WTC11 (cell line): ENCODE data around the gene RPAIN. TPM values are rescaled to one million over a fixed set of nuclear protein-coding genes. Genes with fewer than 3 reads are reported as not detected.

Experiments used
- ATAC-seq: fragments of 200-7000 bp; cut with Tn5 transposase; 2 replicates; pipeline ENCODE4 v1.10.0; 2021; ENCODE audit warnings: mild to moderate bottlenecking, moderate library complexity
- CTCF ChIA-PET: fragments of 300-600 bp; sonication (Branson Sonifier 250); formaldehyde crosslinking; loops from one replicate; lab custom pipeline; 2021; ENCODE audit warnings: antibody characterized with exemption; lab: Charles Lee
- POLR2A ChIA-PET: fragments of 350-600 bp; sonication (Branson Sonifier 250); formaldehyde crosslinking; loops from one replicate; lab custom pipeline; 2021; ENCODE audit warnings: antibody characterized with exemption; lab: Charles Lee
- DNase-seq: peaks from one replicate; pipeline ENCODE4 v3.0.0; 2021; ENCODE audit warnings: low spot score
- H3K27ac Mint-ChIP-seq: 2 replicates; pipeline ENCODE4 v1.8.0; 2021; ENCODE audit warnings: mixed read lengths
- H3K27me3 Mint-ChIP-seq: 2 replicates; pipeline ENCODE4 v1.8.0; 2021; ENCODE audit warnings: low read depth, mild to moderate bottlenecking, moderate library complexity, mixed read lengths
- H3K36me3 Mint-ChIP-seq: 2 replicates; pipeline ENCODE4 v1.8.0; 2021; ENCODE audit warnings: mixed read lengths
- H3K4me1 Mint-ChIP-seq: 2 replicates; pipeline ENCODE4 v1.8.0; 2022; ENCODE audit warnings: mixed read lengths
- H3K4me3 Mint-ChIP-seq: 2 replicates; pipeline ENCODE4 v1.8.0; 2021; ENCODE audit warnings: mild to moderate bottlenecking, moderate library complexity, mixed read lengths
- H3K9me3 Mint-ChIP-seq: 2 replicates; pipeline ENCODE4 v1.8.0; 2021; ENCODE audit warnings: mixed read lengths
- ARID4B ChIP-seq: sonication (generic); formaldehyde crosslinking; IDR thresholded peaks from 2 replicates; pipeline ENCODE4 v1.8.0; 2023; ENCODE audit warnings: missing genetic modification reagents, mild to moderate bottlenecking, borderline replicate concordance
- ATF1 ChIP-seq: sonication (generic); formaldehyde crosslinking; IDR thresholded peaks from 2 replicates; pipeline ENCODE4 v1.8.1; 2023; ENCODE audit warnings: mild to moderate bottlenecking, moderate library complexity, missing genetic modification reagents
- E2F1 ChIP-seq: sonication (generic); formaldehyde crosslinking; IDR thresholded peaks from 2 replicates; pipeline ENCODE4 v1.8.0; 2022; ENCODE audit warnings: mild to moderate bottlenecking, missing genetic modification reagents
- E2F4 ChIP-seq: sonication (generic); formaldehyde crosslinking; IDR thresholded peaks from 2 replicates; pipeline ENCODE4 v1.8.1; 2022; ENCODE audit warnings: low read depth, mild to moderate bottlenecking, moderate library complexity, missing genetic modification reagents, borderline replicate concordance
- E2F5 ChIP-seq: sonication (generic); formaldehyde crosslinking; IDR thresholded peaks from 2 replicates; pipeline ENCODE4 v1.8.1; 2022; ENCODE audit warnings: mild to moderate bottlenecking, moderate library complexity, missing genetic modification reagents
- FOXK1 ChIP-seq: sonication (generic); formaldehyde crosslinking; IDR thresholded peaks from 2 replicates; pipeline ENCODE4 v1.8.0; 2022; ENCODE audit warnings: mild to moderate bottlenecking, moderate library complexity, missing genetic modification reagents
- HMGA2 ChIP-seq: fragments of 250-450 bp; sonication (Bioruptor Pico); IDR thresholded peaks from 2 replicates; pipeline ENCODE4 v1.4.0; 2021; ENCODE audit warnings: mild to moderate bottlenecking, moderate library complexity
- KAT7 ChIP-seq: sonication (generic); formaldehyde crosslinking; IDR thresholded peaks from 2 replicates; pipeline ENCODE4 v1.8.1; 2023; ENCODE audit warnings: missing genetic modification reagents, mild to moderate bottlenecking, borderline replicate concordance
- NFE2L1 ChIP-seq: sonication (generic); formaldehyde crosslinking; IDR thresholded peaks from 2 replicates; pipeline ENCODE4 v1.8.1; 2023; ENCODE audit warnings: missing genetic modification reagents
- NR2C2 ChIP-seq: sonication (generic); formaldehyde crosslinking; IDR thresholded peaks from 2 replicates; pipeline ENCODE4 v1.8.0; 2022; ENCODE audit warnings: mild to moderate bottlenecking, missing genetic modification reagents
- PRRX2 ChIP-seq: fragments of 250-450 bp; sonication (Bioruptor Pico); IDR thresholded peaks from 2 replicates; pipeline ENCODE4 v1.8.0; 2021; ENCODE audit warnings: mild to moderate bottlenecking
- RELA ChIP-seq: sonication (generic); formaldehyde crosslinking; IDR thresholded peaks from 2 replicates; pipeline ENCODE4 v1.8.1; 2022; ENCODE audit warnings: missing genetic modification reagents, mild to moderate bottlenecking, borderline replicate concordance
- SP1 ChIP-seq: sonication (generic); formaldehyde crosslinking; conservative IDR thresholded peaks from 2 replicates; pipeline ENCODE4 v1.8.1; 2022; ENCODE audit warnings: missing genetic modification reagents
- STAT6 ChIP-seq: sonication (generic); formaldehyde crosslinking; conservative IDR thresholded peaks from 2 replicates; pipeline ENCODE4 v1.8.1; 2023; ENCODE audit warnings: mild to moderate bottlenecking, low read depth, missing genetic modification reagents, moderate library complexity
- TCF7 ChIP-seq: sonication (generic); formaldehyde crosslinking; IDR thresholded peaks from 2 replicates; pipeline ENCODE4 v1.8.0; 2022; ENCODE audit warnings: mild to moderate bottlenecking, low read depth, missing genetic modification reagents, moderate library complexity
- TEAD1 ChIP-seq: sonication (generic); formaldehyde crosslinking; IDR thresholded peaks from 2 replicates; pipeline ENCODE4 v1.8.0; 2022; ENCODE audit warnings: mild to moderate bottlenecking, missing genetic modification reagents
- TP53 ChIP-seq: sonication (generic); formaldehyde crosslinking; IDR thresholded peaks from 2 replicates; pipeline ENCODE4 v1.8.1; 2023; ENCODE audit warnings: mild to moderate bottlenecking, missing genetic modification reagents
- ZNF263 ChIP-seq: sonication (generic); formaldehyde crosslinking; IDR thresholded peaks from 2 replicates; pipeline ENCODE4 v1.8.1; 2022; ENCODE audit warnings: low read depth, mild to moderate bottlenecking, moderate library complexity, missing genetic modification reagents
- ZNF281 ChIP-seq: sonication (generic); formaldehyde crosslinking; IDR thresholded peaks from 2 replicates; pipeline ENCODE4 v1.8.0; 2023; ENCODE audit warnings: mild to moderate bottlenecking, missing genetic modification reagents
- ZNF423 ChIP-seq: fragments of 250-450 bp; sonication (Bioruptor Pico); IDR thresholded peaks from 2 replicates; pipeline ENCODE4 v2.1.2; 2022; ENCODE audit warnings: mild to moderate bottlenecking, moderate library complexity
- total RNA-seq: library from RNA; stranded (reverse); gene quantifications from 3 replicates; pipeline ENCODE4 v1.2.3, GENCODE V29; 2021

Gene RPAIN
- total RNA-seq, 1 experiment from 2014 or later = 67.8 TPM

- ATAC-seq = no peak
- Mint-ChIP-seq H3K4me1 (peaks cover 7% of the 10 kb centered on the region; the same call in 1 of the 2 replicates), H3K36me3 (peaks cover 55% of the 10 kb centered on the region), H3K9me3 (no peaks in the 10 kb centered on the region), H3K4me3 (no peak overlapping the region), H3K27me3 (no peaks in the 10 kb centered on the region), H3K27ac (no peak overlapping the region)
- POLR2A ChIA-PET = interaction anchor here (0.7 kb wide), 1 partner anchor 24 kb away, joined by 3 read pairs; the partner anchor contains the start of gene RPAIN
- CTCF ChIA-PET = interaction anchor here (0.6 kb wide), 1 partner anchor 18 kb away, joined by 3 read pairs; no protein-coding TSS in a partner anchor
- TF ChIP-seq KAT7 (CRISPR knock-in tag) (no peak), ARID4B (CRISPR knock-in tag) (no peak), SP1 (CRISPR knock-in tag) (no peak), ATF1 (CRISPR knock-in tag) (no peak), TCF7 (CRISPR knock-in tag) (no peak), STAT6 (CRISPR knock-in tag) (no peak), E2F1 (CRISPR knock-in tag) (no peak), NFE2L1 (CRISPR knock-in tag) (no peak), ZNF281 (CRISPR knock-in tag) (no peak), ZNF263 (CRISPR knock-in tag) (no peak), TEAD1 (CRISPR knock-in tag) (no peak), PRRX2 (CRISPR knock-in tag) (no peak)
- DNase-seq = no peak
These were observed 24.2 kb downstream of the RPAIN start for GRCh38 chr17:5444209-5444608.

GRCh38 chr17:5446786-5447185, 26.8 kb downstream of the RPAIN start:
- Mint-ChIP-seq H3K36me3 (peaks cover 78% of the 10 kb centered on the region), H3K27me3 (no peaks in the 10 kb centered on the region), H3K4me1 (no peaks in the 10 kb centered on the region), H3K27ac (no peak overlapping the region), H3K4me3 (no peak overlapping the region), H3K9me3 (no peaks in the 10 kb centered on the region)
- CTCF ChIA-PET = interaction anchor here (2.9 kb wide), 1 partner anchor 7 kb away, joined by 16 read pairs; the partner anchor contains the start of gene C1QBP
- POLR2A ChIA-PET = no interaction called here
- no peak for ATAC-seq
- DNase-seq = no peak
- TF ChIP-seq ZNF423 (no peak), FOXK1 (CRISPR knock-in tag) (no peak), NR2C2 (CRISPR knock-in tag) (no peak), KAT7 (CRISPR knock-in tag) (no peak), ZNF263 (CRISPR knock-in tag) (no peak), E2F4 (no peak), TEAD1 (CRISPR knock-in tag) (no peak), RELA (CRISPR knock-in tag) (no peak), TP53 (no peak), HMGA2 (CRISPR knock-in tag) (no peak), E2F5 (CRISPR knock-in tag) (no peak)
